ENCODE results near the gene DNAL1.

DNAL1 gene

DNA sequence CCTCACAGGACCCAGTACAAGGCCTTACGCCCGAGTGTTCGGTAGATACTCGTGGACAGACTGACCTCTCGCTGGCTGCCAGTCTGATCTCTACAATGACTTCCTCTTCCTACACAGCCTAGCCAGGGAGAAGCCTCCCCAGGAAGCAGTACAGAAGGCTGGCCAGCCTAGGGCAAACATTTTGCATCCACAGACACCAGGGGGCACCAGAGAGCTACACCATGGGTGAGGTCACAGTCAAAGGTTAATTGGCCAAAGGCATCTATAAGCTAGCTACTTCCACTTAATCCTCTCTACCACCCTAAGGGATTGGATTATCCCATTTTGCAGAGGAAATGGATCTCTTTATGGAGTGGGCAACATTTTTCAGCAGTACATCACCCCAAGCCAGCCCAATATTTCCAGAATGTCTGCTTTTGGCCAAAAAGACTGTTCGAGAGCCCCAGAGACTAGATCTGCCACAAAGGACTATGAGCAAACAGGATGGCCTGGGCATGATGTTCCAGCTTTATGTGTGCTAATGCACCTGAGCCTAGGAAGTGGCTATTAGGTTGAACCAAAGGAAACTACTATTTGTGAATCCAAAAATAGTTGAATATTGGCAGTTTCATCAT, 84.0 kb downstream of the DNAL1 start:
- Histone ChIP-seq H3K36me3 (ENCODE audit: control insufficient read depth in 2 of 2, insufficient read depth in 1 of 2, low read length in 2 of 2) (peaks cover 15 to 87% of the 10 kb centered on the region in 2 experiments; a peak in 2 of 3 replicates), H3K27ac (ENCODE audit: extremely low read depth, low read depth, low read length) (no peak overlapping the region), H3K4me1 (ENCODE audit: control insufficient read depth, insufficient read depth, low read length) (0 out of 2 replicates have a peak, but pooled peaks cover 3% of the 10 kb centered on the region), H3K4me3 (ENCODE audit: low read depth, low read length) (no peak overlapping the region), H3K9me3 (ENCODE audit: control insufficient read depth, insufficient read depth, low read depth, low read length) (no peaks in the 10 kb centered on the region)
- ChIA-PET CTCF (interaction anchor here (0.5 to 3.8 kb wide), 31 partner anchors 9 to 561 kb away, joined by 3 to 35 read pairs (median 3); partner anchors contain the start of gene ZNF410), POLR2A (interaction anchor here (0.6 to 1.3 kb wide), 4 partner anchors 14 to 306 kb away, joined by 3 to 6 read pairs (median 4); partner anchors contain the start of gene PNMA1)
- peak; percentile 55 for TF ChIP-seq ZNF654 (tag by site-specific recombination; IDR thresholded peaks at IDR 0.05; ENCODE audit: low read depth)
- peak; percentile 68; the same call in 1 of the 2 replicates for TF ChIP-seq BCL11B (tag by site-specific recombination; IDR thresholded peaks at IDR 0.05; ENCODE audit: low read depth)
- TF ChIP-seq SP7 (tag by site-specific recombination; IDR thresholded peaks at IDR 0.05): 0 out of 2 replicates have a peak, but pooled peaks have one; percentile 29
- TF ChIP-seq ZEB2 (tag by site-specific recombination; IDR thresholded peaks at IDR 0.05): 0 out of 2 replicates have a peak, but pooled peaks have one; percentile 23
- TF ChIP-seq, protein P1, sequence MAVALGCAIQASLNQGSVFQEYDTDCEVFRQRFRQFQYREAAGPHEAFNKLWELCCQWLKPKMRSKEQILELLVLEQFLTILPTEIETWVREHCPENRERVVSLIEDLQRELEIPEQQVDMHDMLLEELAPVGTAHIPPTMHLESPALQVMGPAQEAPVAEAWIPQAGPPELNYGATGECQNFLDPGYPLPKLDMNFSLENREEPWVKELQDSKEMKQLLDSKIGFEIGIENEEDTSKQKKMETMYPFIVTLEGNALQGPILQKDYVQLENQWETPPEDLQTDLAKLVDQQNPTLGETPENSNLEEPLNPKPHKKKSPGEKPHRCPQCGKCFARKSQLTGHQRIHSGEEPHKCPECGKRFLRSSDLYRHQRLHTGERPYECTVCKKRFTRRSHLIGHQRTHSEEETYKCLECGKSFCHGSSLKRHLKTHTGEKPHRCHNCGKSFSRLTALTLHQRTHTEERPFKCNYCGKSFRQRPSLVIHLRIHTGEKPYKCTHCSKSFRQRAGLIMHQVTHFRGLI (tag by site-specific recombination; IDR thresholded peaks at IDR 0.05): no peak
- TF ChIP-seq, protein P2, sequence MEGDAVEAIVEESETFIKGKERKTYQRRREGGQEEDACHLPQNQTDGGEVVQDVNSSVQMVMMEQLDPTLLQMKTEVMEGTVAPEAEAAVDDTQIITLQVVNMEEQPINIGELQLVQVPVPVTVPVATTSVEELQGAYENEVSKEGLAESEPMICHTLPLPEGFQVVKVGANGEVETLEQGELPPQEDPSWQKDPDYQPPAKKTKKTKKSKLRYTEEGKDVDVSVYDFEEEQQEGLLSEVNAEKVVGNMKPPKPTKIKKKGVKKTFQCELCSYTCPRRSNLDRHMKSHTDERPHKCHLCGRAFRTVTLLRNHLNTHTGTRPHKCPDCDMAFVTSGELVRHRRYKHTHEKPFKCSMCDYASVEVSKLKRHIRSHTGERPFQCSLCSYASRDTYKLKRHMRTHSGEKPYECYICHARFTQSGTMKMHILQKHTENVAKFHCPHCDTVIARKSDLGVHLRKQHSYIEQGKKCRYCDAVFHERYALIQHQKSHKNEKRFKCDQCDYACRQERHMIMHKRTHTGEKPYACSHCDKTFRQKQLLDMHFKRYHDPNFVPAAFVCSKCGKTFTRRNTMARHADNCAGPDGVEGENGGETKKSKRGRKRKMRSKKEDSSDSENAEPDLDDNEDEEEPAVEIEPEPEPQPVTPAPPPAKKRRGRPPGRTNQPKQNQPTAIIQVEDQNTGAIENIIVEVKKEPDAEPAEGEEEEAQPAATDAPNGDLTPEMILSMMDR (tag by site-specific recombination; IDR thresholded peaks at IDR 0.05): peak; percentile 44; the same call in 1 of the 2 replicates
- no peak for TF ChIP-seq ZNF202 (tag by site-specific recombination; IDR thresholded peaks at IDR 0.05; ENCODE audit: borderline replicate concordance)
- TF ChIP-seq, protein P3, sequence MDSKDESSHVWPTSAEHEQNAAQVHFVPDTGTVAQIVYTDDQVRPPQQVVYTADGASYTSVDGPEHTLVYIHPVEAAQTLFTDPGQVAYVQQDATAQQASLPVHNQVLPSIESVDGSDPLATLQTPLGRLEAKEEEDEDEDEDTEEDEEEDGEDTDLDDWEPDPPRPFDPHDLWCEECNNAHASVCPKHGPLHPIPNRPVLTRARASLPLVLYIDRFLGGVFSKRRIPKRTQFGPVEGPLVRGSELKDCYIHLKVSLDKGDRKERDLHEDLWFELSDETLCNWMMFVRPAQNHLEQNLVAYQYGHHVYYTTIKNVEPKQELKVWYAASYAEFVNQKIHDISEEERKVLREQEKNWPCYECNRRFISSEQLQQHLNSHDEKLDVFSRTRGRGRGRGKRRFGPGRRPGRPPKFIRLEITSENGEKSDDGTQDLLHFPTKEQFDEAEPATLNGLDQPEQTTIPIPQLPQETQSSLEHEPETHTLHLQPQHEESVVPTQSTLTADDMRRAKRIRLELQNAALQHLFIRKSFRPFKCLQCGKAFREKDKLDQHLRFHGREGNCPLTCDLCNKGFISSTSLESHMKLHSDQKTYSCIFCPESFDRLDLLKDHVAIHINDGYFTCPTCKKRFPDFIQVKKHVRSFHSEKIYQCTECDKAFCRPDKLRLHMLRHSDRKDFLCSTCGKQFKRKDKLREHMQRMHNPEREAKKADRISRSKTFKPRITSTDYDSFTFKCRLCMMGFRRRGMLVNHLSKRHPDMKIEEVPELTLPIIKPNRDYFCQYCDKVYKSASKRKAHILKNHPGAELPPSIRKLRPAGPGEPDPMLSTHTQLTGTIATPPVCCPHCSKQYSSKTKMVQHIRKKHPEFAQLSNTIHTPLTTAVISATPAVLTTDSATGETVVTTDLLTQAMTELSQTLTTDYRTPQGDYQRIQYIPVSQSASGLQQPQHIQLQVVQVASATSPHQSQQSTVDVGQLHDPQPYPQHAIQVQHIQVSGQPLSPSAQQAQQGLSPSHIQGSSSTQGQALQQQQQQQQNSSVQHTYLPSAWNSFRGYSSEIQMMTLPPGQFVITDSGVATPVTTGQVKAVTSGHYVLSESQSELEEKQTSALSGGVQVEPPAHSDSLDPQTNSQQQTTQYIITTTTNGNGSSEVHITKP (tag by site-specific recombination; IDR thresholded peaks at IDR 0.05): 0 out of 2 replicates have a peak, but pooled peaks have one; percentile 11

DNA sequence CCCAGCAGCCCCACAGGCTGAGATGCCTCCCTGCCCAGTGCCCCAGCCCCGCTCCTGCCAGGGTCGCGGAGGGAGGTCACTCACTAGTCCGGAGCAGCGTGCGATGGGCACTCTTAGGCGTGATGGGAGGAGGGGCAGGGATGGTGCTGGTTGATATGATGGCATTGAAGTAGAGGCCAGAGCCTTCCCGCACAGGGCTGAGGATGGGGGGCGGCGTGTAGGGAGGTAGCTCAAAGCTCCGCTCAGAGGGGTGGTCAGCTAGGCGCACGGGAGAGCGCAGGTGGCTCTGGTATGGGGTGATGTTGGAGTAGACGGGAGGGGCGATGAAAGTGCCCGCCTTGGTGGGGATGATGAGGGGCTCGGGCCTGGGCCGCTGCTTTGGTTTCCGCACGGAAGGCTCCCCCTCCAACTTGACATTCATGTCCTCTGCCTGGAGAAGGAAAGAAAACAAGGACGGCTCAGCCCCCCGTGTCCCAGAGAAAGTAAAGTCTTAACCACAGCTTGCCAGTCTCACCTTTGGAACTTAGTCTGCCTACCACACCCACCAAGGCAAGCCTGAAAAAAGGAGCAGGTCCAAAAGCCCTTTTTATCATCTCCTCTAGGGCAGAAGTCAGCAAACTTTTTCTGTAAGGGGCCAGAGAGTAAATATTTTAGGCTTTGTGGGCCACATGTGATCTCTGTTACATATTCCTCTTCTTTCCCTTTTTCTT, 84.9 kb downstream of the DNAL1 start:
- peaks cover 21 to 85% of the 10 kb centered on the region in 2 experiments; a peak in 2 of 3 replicates for H3K36me3 ChIP-seq (ENCODE audit: control insufficient read depth in 2 of 2, insufficient read depth in 1 of 2, low read length in 2 of 2)
- ChIA-PET CTCF (interaction anchor here (0.7 to 3.8 kb wide), 21 partner anchors 12 to 815 kb away, joined by 3 to 35 read pairs (median 3); a partner anchor contains a TSS), POLR2A (interaction anchor here (0.7 to 1.3 kb wide), 2 partner anchors 15 to 30 kb away, joined by 3 to 6 read pairs; partner anchors contain the start of gene PNMA1)
- H3K4me1 ChIP-seq (ENCODE audit: control insufficient read depth, insufficient read depth, low read length): no peaks in the 10 kb centered on the region
- no peak overlapping the region for H3K4me3 ChIP-seq (ENCODE audit: low read depth, low read length)
- H3K27ac ChIP-seq (ENCODE audit: extremely low read depth, low read depth, low read length): no peak overlapping the region
- H3K9me3 ChIP-seq (ENCODE audit: control insufficient read depth, insufficient read depth, low read depth, low read length): no peaks in the 10 kb centered on the region
- TF ChIP-seq ZNF274 (IDR thresholded peaks at IDR 0.05; ENCODE audit: low read length) (no peak), ZNF274 (tag by site-specific recombination; IDR thresholded peaks at IDR 0.05; ENCODE audit: borderline replicate concordance) (no peak), HOXD13 (CRISPR knock-in tag; IDR thresholded peaks at IDR 0.05; ENCODE audit: borderline replicate concordance) (no peak), ZSCAN16 (tag by site-specific recombination; IDR thresholded peaks at IDR 0.05) (no peak), OSR2 (tag by site-specific recombination; IDR thresholded peaks at IDR 0.05) (no peak), ZNF830 (tag by site-specific recombination; IDR thresholded peaks at IDR 0.05; ENCODE audit: low read depth) (no peak), ZNF311 (tag by site-specific recombination; IDR thresholded peaks at IDR 0.05; ENCODE audit: borderline replicate concordance) (no peak), ZNF302 (tag by site-specific recombination; IDR thresholded peaks at IDR 0.05; ENCODE audit: low read depth) (no peak), ZNF707 (tag by site-specific recombination; IDR thresholded peaks at IDR 0.05) (no peak), ZNF623 (tag by site-specific recombination; IDR thresholded peaks at IDR 0.05) (no peak), ZNF16 (tag by site-specific recombination; IDR thresholded peaks at IDR 0.05; ENCODE audit: low read depth) (no peak), FEZF1 (tag by site-specific recombination; IDR thresholded peaks at IDR 0.05) (no peak), ZNF426 (tag by site-specific recombination; IDR thresholded peaks at IDR 0.05) (no peak), ZNF133 (tag by site-specific recombination; IDR thresholded peaks at IDR 0.05) (no peak), ZNF548 (tag by site-specific recombination; IDR thresholded peaks at IDR 0.05) (no peak), ZXDB (tag by site-specific recombination; IDR thresholded peaks at IDR 0.05) (no peak)
- TF ChIP-seq, protein P4, sequence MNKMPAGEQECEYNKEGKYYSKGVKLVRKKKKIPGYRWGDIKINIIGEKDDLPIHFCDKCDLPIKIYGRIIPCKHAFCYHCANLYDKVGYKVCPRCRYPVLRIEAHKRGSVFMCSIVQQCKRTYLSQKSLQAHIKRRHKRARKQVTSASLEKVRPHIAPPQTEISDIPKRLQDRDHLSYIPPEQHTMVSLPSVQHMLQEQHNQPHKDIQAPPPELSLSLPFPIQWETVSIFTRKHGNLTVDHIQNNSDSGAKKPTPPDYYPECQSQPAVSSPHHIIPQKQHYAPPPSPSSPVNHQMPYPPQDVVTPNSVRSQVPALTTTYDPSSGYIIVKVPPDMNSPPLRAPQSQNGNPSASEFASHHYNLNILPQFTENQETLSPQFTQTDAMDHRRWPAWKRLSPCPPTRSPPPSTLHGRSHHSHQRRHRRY (tag by site-specific recombination; IDR thresholded peaks at IDR 0.05): no peak

All from HEK293 (cell line).